NCI-H2081 treated with DMSO at 0.1 percent for 48 hours (cell line): Measurements from ENCODE around the gene FSTL1.

Source experiments
- DNase-seq: peaks from one replicate; lab custom pipeline; 2025; lab: John Stamatoyannopoulos, UW

FSTL1 gene

GRCh38 chr3:120468635-120469295, 18.0 kb upstream of the FSTL1 start:
- no peak for DNase-seq

- DNase-seq = no peak
These were observed 11.7 kb upstream of the FSTL1 start for GRCh38 chr3:120462409-120462959.

- DNase-seq = no peak
These were observed 10.6 kb upstream of the FSTL1 start for GRCh38 chr3:120461416-120461815.

- DNase-seq = no peak
These were observed 10.1 kb upstream of the FSTL1 start for GRCh38 chr3:120460862-120461261.

- no peak for DNase-seq
These were observed 9.5 kb upstream of the FSTL1 start for GRCh38 chr3:120460181-120460790.

DNA sequence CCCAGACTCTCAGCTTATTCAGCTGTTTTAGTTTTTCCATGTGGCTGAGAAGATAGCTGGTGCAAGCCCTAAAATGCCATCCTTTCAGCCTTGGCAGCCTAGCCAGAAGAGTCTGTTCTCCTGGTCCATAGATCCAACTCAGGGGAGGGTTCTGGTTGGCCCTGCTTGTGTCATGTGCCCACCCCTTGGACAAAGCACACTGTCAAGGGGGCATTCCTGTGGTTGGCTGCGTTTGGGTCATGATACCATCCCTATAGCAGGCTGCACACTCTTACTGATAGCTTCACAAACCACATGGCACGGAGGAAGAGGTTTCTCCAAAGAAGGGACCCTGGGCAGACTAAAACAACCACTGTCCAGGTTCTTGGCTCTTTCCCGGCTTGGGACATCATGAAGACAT, 8.4 kb upstream of the FSTL1 start:
- DNase-seq = no peak

GRCh38 chr3:120457827-120458226, 7.0 kb upstream of the FSTL1 start:
- DNase-seq = no peak

- DNase-seq = no peak
These were observed 3.4 kb upstream of the FSTL1 start for GRCh38 chr3:120454076-120454689.

- no peak for DNase-seq
These were observed 2.0 kb upstream of the FSTL1 start for GRCh38 chr3:120452816-120453215.

DNA sequence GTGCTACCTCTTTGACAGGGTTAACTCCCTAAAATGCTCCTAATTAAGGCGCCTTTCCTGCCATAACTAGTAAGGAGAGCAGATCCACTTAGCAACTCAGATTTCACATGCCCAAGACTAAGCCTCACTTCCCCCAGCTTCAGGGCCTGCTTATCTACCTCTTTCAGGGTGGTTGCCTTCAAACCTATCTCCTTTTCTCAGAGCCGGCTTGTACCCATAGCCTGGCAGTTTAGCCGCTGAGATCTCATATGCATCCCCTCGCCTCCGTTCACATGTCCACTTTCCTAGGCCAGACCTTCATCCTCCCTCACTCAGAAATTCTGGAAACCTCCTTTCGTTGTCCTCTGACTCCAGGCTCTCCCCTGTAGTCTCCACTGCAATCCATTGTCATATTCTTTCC, 1.0 kb upstream of the FSTL1 start:
- no peak for DNase-seq

DNA sequence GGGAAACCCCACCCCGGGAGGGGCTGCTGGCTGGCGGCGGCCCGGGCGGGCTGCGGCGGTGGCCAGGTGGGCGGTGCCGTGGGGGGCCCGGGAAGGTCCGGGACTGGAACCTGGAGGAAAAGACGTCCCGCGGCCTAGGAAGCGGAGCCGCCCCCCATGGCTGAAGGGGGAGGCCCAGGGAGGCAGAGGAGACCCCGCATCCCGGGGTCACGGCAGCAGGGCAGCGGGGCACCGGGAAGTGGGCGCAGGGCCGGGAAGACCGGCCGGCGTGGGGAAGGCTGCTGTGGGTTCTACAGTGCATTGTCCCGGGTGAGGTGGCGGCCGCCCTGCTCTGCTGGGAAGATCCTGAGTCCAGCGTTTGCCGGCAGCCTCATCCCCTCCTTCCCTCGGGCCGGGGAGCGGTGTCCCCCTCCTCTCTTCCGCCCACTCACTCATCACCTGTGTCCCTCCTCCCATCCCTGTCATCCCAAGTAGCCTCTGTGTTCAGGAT, 525 bp upstream of the FSTL1 start:
- no peak for DNase-seq

- no peak for DNase-seq
These were observed 842 bp downstream of the FSTL1 start for GRCh38 chr3:120449701-120450599.

DNA sequence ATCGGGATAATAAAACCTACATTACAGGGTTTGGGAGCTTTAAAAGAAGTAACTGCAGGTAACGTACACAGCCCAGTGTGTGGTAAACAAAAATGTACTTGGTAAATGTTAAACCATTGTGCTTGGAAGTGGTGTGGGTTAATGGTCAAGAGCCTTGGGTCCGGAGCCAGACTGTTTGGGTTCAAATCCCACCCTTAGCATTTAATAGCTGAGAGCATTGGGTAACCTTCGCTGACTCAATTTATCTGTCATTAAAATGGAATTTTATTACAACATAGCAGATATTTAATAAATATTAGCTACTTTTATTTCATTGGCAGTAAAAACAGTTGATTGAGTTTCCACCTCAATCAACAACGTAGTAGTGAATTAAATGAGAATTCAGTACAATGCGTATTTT, 1.5 kb downstream of the FSTL1 start:
- no peak for DNase-seq

GRCh38 chr3:120448756-120449155, 2.0 kb downstream of the FSTL1 start:
- DNase-seq = no peak

DNA sequence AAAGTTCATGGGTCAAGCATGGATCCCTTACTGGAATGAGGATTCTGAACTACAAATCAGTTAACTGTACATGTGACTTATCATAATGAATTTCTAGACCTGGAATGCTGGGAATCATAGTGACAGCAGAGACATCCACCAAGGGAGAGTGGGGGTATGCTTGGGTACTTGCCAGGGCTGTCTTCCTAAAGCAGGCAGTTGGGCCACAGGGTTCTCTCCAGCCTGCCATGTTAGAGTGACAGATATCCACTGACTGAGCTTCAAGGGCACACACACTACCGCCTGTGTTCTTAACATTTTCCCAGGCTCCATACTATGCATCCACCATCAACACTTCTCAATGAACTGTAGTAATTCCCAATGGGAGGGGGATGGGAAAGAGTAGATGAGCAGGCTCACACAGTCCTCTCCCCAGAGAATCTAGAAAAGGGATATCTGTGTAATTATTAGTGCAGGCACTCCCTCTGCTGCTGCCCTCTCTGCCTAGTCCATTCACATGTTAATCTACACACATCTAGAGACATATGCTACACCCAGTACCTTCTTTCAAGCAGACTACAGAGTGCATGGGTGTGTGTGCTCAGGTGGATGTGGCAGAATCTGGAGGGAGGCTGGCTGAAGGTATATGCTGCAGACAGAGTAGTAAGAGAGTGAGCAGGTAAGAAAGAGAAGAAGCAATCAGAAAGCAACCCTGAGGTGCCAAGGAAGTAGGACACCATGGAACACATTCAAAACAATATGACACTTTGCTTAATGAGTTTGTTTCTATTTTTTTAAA, 3.7 kb downstream of the FSTL1 start:
- DNase-seq = no peak

DNA sequence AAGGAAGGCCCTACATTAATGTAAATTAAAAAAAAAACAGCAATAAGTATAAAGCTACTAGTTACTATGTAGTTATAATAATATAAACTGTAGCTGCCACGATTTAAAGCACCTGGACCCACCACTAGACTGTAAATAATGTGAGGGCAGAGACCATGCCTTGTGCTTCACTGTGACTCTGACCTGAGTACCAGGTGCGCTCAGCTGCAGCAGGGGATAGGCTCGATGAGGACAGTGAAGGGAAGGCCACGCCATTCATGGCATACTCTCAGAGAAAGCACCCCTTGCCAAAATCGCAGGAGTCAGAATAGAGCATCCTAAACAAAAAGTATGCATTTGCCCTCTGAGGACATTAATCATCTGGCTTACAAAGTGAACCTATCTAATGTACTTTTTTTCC, 5.1 kb downstream of the FSTL1 start:
- no peak for DNase-seq

GRCh38 chr3:120443626-120444123, 7.1 kb downstream of the FSTL1 start:
- DNase-seq = no peak

DNA sequence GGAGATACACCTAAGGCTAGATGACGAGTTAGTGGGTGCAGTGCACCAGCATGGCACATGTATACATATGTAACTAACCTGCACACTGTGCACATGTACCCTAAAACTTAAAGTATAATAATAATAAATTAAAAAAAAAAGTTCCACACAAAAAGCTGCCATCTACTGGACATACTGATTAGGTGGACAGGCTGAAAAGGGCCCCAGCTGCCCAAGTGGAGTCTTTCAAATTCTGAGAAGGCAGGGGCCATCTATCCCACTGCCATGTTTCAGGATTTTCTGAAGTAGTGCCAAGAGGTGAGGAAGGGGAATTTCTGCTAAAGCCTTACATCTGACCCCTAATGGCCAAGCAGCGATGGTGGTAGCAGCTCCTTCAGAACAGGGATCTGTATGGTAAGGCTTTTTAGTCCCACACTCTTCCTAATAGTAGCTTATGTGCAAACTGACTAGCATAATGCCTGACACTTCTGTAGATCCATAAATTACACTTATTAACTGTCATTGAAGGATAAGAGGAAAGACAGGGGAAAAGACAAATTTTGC, 7.7 kb downstream of the FSTL1 start:
- DNase-seq = no peak

DNA sequence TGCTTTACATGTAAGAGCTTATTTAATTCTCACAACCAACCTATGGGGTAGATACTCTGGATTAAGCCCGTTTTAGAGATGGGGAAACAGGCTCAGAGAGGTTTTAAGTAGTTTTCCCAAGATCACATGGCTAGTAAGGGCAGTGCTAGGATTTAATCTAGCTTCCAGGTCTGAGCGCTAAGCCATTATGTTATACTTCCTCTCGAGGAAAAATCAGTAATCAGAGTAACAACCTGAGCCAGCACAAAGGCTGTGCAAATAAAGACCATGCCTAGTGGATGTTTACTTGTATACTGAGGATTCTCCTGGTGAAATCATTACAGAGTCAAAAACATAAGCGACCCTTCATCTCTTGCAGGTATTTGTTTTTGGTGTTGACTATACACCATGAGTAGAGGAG, 9.0 kb downstream of the FSTL1 start:
- no peak for DNase-seq

DNA sequence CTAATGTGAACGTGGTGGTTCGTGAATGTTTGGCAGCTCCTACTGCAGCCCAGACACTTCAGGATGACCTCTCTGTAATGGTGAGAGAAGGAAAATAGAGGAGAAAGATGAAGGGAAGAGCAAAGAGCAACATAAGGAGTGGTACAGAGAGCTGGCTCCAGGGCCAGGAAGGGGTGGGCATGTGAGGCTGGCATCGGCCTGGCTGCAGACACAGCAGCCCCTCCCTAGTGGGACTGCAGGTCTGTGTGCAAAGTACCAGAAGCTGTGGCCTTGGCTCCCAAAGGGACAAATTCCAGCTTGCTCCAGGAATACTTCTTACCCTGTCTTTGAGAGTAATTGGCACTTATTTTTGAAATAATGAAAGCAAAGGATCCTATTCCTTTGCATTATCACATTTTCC, 10.0 kb downstream of the FSTL1 start:
- no peak for DNase-seq
